IMR-90 (cell line): ENCODE data around the gene PAQR5. TPM values are rescaled to one million over a fixed set of nuclear protein-coding genes. Genes with fewer than 3 reads are reported as not detected.

ENCODE experiments used
- ATAC-seq: fragments of 200-7000 bp; cut with Tn5 transposase; 2 replicates; pipeline ENCODE4 v1.9.1; 2020; ENCODE audit warnings: low read depth, mild to moderate bottlenecking, moderate library complexity
- BruUV-seq: library from RNA; stranded (reverse); fragments of 400-500 nt; replicated peaks from 2 replicates; lab custom pipeline; 2021; lab: Mats Ljungman, UMichigan
- CTCF ChIA-PET: fragments of 300-600 bp; formaldehyde crosslinking; extraction: SDS; loops from one replicate; lab custom pipeline; 2021; ENCODE audit warnings: antibody characterized with exemption; lab: Yijun Ruan, JAX
- POLR2A ChIA-PET: fragments of 300-600 bp; sonication (Branson Sonifier 250); formaldehyde crosslinking; loops from one replicate; lab custom pipeline; 2022; ENCODE audit warnings: antibody characterized with exemption; ENCODE audit not compliant: unreplicated experiment; lab: Charles Lee
- DNase-seq: peaks from one replicate; pipeline ENCODE4 v3.0.0; 2013
- H2AFZ ChIP-seq: replicated peaks from 2 replicates; pipeline ENCODE3; 2013; ENCODE audit warnings: low read length, mild to moderate bottlenecking; ENCODE audit not compliant: poor library complexity
- H2AK5ac ChIP-seq: 2 replicates; pipeline ENCODE4 v1.6.1; 2013; ENCODE audit warnings: low read depth, low read length, inconsistent platforms
- H2AK9ac ChIP-seq: replicated peaks from 2 replicates; pipeline ENCODE3; 2013; ENCODE audit warnings: mild to moderate bottlenecking, low read depth, low read length, moderate library complexity; ENCODE audit not compliant: poor library complexity
- H2BK120ac ChIP-seq: 2 replicates; pipeline ENCODE4 v1.6.1; 2013; ENCODE audit warnings: low read depth, low read length, inconsistent platforms
- H2BK15ac ChIP-seq: 3 replicates; pipeline ENCODE4 v1.6.1; 2013; ENCODE audit warnings: low read depth, low read length, inconsistent platforms
- H2BK20ac ChIP-seq: 2 replicates; pipeline ENCODE4 v1.6.1; 2013; ENCODE audit warnings: low read depth, mild to moderate bottlenecking, inconsistent platforms, low read length, moderate library complexity
- H2BK5ac ChIP-seq: 2 replicates; pipeline ENCODE4 v1.6.1; 2013; ENCODE audit warnings: mild to moderate bottlenecking, low read depth, low read length, inconsistent platforms; ENCODE audit not compliant: poor library complexity, severe bottlenecking
- H3K14ac ChIP-seq: replicated peaks from 2 replicates; pipeline ENCODE4 v1.6.1; 2013; ENCODE audit warnings: low read depth, low read length, inconsistent platforms
- H3K18ac ChIP-seq: 2 replicates; pipeline ENCODE4 v1.6.1; 2013; ENCODE audit warnings: low read depth, low read length, control low read depth
- H3K23ac ChIP-seq: 2 replicates; pipeline ENCODE4 v1.6.1; 2013; ENCODE audit warnings: low read depth, low read length, inconsistent platforms
- H3K27ac ChIP-seq: 2 replicates; pipeline ENCODE4 v1.5.1; 2013; ENCODE audit warnings: mild to moderate bottlenecking, control low read depth, low read length; ENCODE audit not compliant: insufficient read depth
- H3K27me3 ChIP-seq: 2 replicates; pipeline ENCODE4 v1.6.1; 2013; ENCODE audit warnings: low read length; ENCODE audit not compliant: control insufficient read depth, insufficient read depth
- H3K36me3 ChIP-seq: 2 replicates; pipeline ENCODE4 v1.6.1; 2013; ENCODE audit warnings: low read length, mixed read lengths; ENCODE audit not compliant: control insufficient read depth, insufficient read depth
- H3K4ac ChIP-seq: 2 replicates; pipeline ENCODE4 v1.6.1; 2013; ENCODE audit warnings: low read depth, low read length, inconsistent platforms
- H3K4me1 ChIP-seq: 2 replicates; pipeline ENCODE4 v1.6.1; 2013; ENCODE audit warnings: low read length, mixed read lengths; ENCODE audit not compliant: control insufficient read depth, insufficient read depth
- H3K4me2 ChIP-seq: 2 replicates; pipeline ENCODE4 v1.6.1; 2013; ENCODE audit warnings: low read depth, mild to moderate bottlenecking, control low read depth, low read length, moderate library complexity
- H3K4me3 ChIP-seq: 2 replicates; pipeline ENCODE4 v1.5.1; 2013; ENCODE audit warnings: low read depth, mild to moderate bottlenecking, control low read depth, low read length, moderate library complexity; ENCODE audit not compliant: insufficient read depth
- H3K56ac ChIP-seq: 2 replicates; pipeline ENCODE4 v1.6.1; 2013; ENCODE audit warnings: low read length, inconsistent platforms; ENCODE audit not compliant: insufficient read depth; ENCODE audit errors: extremely low read depth
- H3K79me1 ChIP-seq, 2 experiments: 2 replicates each; pipeline ENCODE4 v1.6.1; 2013; ENCODE audit warnings: low read length in 2 of 2, inconsistent platforms in 1 of 2, low read depth in 1 of 2
- H3K9ac ChIP-seq: 2 replicates; pipeline ENCODE4 v1.6.1; 2013; ENCODE audit warnings: low read depth, low read length, control low read depth
- H3K9me1 ChIP-seq: 2 replicates; pipeline ENCODE4 v1.6.1; 2013; ENCODE audit warnings: low read length, inconsistent platforms; ENCODE audit not compliant: insufficient read depth
- H3K9me3 ChIP-seq: 2 replicates; pipeline ENCODE4 v1.6.1; 2013; ENCODE audit warnings: low read length; ENCODE audit not compliant: control insufficient read depth, insufficient read depth
- H4K20me1 ChIP-seq: 2 replicates; pipeline ENCODE4 v1.6.1; 2013; ENCODE audit warnings: low read length, inconsistent platforms; ENCODE audit not compliant: insufficient read depth
- H4K5ac ChIP-seq: 2 replicates; pipeline ENCODE4 v1.6.1; 2013; ENCODE audit warnings: mild to moderate bottlenecking, low read depth, low read length, control low read depth
- H4K8ac ChIP-seq, 2 experiments: 2 replicates each; pipeline ENCODE4 v1.6.1; 2013; ENCODE audit warnings: low read depth in 2 of 2, low read length in 2 of 2, control low read depth in 1 of 2, inconsistent platforms in 1 of 2
- H4K91ac ChIP-seq: 2 replicates; pipeline ENCODE4 v1.6.1; 2013; ENCODE audit warnings: low read depth, low read length, inconsistent platforms; ENCODE audit not compliant: insufficient read depth
- CEBPB ChIP-seq: IDR thresholded peaks from 2 replicates; pipeline ENCODE4 v1.6.1; 2012; ENCODE audit warnings: low read depth, low read length, improper control_type of control experiment
- MAFK ChIP-seq: IDR thresholded peaks from 2 replicates; pipeline ENCODE4 v1.6.1; 2012; ENCODE audit warnings: low read depth, low read length, improper control_type of control experiment
- RFX5 ChIP-seq: IDR thresholded peaks from 2 replicates; pipeline ENCODE4 v1.8.0; 2012; ENCODE audit warnings: low read depth, mild to moderate bottlenecking, low read length, moderate library complexity
- dilution Hi-C: fragments of 300-500 bp; cut with HindIII; formaldehyde crosslinking; loops from one replicate; pipeline ENCODE4 v1.14.3; 2018; ENCODE audit warnings: low sequenced_read_pairs; ENCODE audit not compliant: unreplicated experiment
- in situ Hi-C: fragments of 300-500 bp; cut with MboI; formaldehyde crosslinking; loops from 3 replicates; pipeline ENCODE4 v1.14.3; 2019; ENCODE audit warnings: low sequenced_read_pairs, inconsistent platforms, mixed read lengths
- intact Hi-C: fragments of 100-400 bp; cut with micrococcal nuclease; formaldehyde crosslinking; loops from 2 replicates; pipeline ENCODE4 v1.10.0; 2022
- polyA plus RNA-seq, 3 experiments: library from polyadenylated mRNA; depleted of rRNA; stranded (reverse); fragments of >200 nt; gene quantifications; 2 replicates each; pipeline ENCODE4 v1.2.3, GENCODE V29; 2012; ENCODE audit warnings: low replicate concordance in 1 of 3
- total RNA-seq: library from RNA; depleted of rRNA; stranded (reverse); fragments of >200 nt; gene quantifications from 2 replicates; pipeline ENCODE4 v1.2.3, GENCODE V29; 2012
- TF ChIP-seq, protein P1 (sequence below): conservative IDR thresholded peaks from 2 replicates; pipeline ENCODE4 v1.5.1; 2012; ENCODE audit warnings: mild to moderate bottlenecking, low read depth, low read length, improper control_type of control experiment

Gene PAQR5
- total and polyA plus RNA-seq, 2 of the 4 experiments (the other 2 are of a cell fraction), result 2.3 to 2.7 TPM

DNA sequence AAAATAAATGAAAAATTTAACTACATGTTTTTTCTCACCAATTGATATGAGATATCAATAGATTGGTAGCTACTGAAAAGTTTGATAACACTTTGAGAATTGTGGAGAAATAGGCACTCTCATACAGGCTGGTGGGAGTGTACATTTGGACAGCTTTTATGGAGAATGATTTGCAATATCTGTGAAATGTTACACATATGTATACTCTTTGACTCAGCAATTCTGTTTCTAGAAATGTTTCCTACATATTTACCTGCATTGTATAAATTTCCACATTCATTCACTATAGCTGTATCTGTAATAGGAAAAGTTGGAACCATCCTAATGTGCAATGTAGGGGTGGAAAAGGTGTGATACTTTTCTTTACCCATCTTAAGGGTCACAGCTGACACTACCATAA, 113.6 kb downstream of the PAQR5 start:
- Histone ChIP-seq H2AK5ac (no peak overlapping the region), H4K5ac (no peak overlapping the region), H4K20me1 (peaks cover 39% of the 10 kb centered on the region), H3K79me1 (peaks cover 32 to 53% of the 10 kb centered on the region in 2 experiments), H3K14ac (0 out of 2 replicates have a peak overlapping the region, but pooled peaks have one; percentile 4), H3K9me1 (peaks cover 14% of the 10 kb centered on the region), H3K9me3 (no peaks in the 10 kb centered on the region), H2AK9ac (no peak overlapping the region), H2BK20ac (no peak overlapping the region), H3K4me2 (peak overlapping the region; percentile 67), H2AFZ (no peak overlapping the region), H2BK120ac (no peak overlapping the region), H3K27me3 (no peaks in the 10 kb centered on the region), H4K91ac (no peak overlapping the region), H3K56ac (no peak overlapping the region), H3K4ac (no peak overlapping the region), H2BK15ac (no peak overlapping the region), H3K4me1 (peaks cover 13% of the 10 kb centered on the region), H3K27ac (no peak overlapping the region), H3K9ac (no peak overlapping the region), H3K18ac (no peak overlapping the region), H3K4me3 (no peak overlapping the region), H3K36me3 (no peaks in the 10 kb centered on the region), H3K23ac (no peak overlapping the region), H2BK5ac (no peak overlapping the region), H4K8ac (no peak overlapping the region)
- no TSS peak for BruUV-seq
- TF ChIP-seq, protein P1, sequence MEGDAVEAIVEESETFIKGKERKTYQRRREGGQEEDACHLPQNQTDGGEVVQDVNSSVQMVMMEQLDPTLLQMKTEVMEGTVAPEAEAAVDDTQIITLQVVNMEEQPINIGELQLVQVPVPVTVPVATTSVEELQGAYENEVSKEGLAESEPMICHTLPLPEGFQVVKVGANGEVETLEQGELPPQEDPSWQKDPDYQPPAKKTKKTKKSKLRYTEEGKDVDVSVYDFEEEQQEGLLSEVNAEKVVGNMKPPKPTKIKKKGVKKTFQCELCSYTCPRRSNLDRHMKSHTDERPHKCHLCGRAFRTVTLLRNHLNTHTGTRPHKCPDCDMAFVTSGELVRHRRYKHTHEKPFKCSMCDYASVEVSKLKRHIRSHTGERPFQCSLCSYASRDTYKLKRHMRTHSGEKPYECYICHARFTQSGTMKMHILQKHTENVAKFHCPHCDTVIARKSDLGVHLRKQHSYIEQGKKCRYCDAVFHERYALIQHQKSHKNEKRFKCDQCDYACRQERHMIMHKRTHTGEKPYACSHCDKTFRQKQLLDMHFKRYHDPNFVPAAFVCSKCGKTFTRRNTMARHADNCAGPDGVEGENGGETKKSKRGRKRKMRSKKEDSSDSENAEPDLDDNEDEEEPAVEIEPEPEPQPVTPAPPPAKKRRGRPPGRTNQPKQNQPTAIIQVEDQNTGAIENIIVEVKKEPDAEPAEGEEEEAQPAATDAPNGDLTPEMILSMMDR, result no peak
- TF ChIP-seq MAFK (0 out of 2 replicates have a peak, but pooled peaks have one; percentile 39), CEBPB (no peak), RFX5 (no peak)
- DNase-seq, result no peak
- ChIA-PET CTCF (no interaction called here), POLR2A (no interaction called here)
- dilution Hi-C loops, result no loop called here
- in situ Hi-C loops, result no loop called here
- no peak for ATAC-seq
- intact Hi-C loops, result no loop called here
